Measurements from ENCODE around the gene HECTD4.
A peak's percentile ranks its signal among the peaks of the same experiment; 100 is the strongest.

The HECTD4 gene

DNA sequence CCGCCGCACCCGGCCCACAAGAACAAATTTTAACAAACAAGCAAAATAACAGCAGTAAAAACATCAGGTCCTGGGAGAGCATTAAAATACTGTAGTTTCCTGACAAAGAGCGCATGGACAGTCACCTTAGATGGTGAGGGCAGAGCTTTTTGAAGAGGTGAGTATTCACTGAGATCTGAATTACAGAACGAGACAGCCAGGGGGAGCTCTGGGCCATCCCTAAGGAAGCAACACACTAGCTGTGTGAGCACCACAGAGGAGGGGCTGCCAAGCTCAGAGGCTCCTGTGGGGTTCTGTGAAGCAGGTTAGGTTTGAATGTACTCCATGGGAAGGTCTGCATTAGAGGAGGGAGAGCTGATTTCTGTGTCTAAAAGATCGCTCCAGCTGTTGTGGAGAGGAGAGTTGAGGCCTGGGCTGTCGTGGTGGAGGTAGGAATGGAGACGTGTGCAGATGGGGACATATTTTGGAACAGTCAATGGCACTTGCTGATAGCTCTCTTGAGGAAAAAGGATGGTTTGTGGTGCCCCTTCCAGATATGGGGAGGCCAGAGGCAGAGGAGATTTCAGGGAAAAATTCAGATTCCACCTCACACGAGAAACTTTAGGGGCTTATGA lies 184.0 kb downstream of the HECTD4 start:
- DNase-seq, result peak; percentile 49

DNA sequence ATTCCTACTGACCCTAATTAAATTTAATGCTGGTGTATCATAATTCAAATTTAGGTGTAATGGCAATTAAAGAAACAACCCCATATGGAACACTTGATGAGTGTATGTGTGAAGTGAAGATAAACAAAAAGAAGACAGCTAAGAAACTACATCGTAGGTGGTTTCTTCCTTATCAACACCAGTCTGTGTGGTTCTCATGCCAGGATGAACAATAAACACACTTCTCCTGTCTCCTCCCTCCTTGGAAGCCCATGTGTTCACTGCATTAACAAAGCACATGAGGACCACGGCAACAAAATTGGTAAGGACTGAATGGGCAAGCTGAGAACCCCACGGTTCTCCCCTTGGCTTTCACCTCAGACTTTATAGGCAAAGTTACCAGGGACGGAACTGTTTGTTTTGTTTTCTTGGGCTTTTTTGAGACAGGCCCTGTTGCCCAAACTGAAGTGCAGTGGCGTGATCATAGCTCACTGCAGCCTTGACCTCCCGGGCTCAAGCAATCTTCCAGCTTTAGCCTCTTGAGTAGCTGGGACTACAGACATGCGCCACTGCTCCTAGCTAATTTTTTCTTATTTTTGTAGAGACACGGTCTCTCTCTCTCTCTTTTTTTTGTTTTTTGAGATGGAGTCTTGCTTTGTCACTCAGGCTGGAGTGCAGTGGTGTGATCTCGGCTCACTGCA lies 185.9 kb downstream of the HECTD4 start:
- DNase-seq, result no peak

DNA sequence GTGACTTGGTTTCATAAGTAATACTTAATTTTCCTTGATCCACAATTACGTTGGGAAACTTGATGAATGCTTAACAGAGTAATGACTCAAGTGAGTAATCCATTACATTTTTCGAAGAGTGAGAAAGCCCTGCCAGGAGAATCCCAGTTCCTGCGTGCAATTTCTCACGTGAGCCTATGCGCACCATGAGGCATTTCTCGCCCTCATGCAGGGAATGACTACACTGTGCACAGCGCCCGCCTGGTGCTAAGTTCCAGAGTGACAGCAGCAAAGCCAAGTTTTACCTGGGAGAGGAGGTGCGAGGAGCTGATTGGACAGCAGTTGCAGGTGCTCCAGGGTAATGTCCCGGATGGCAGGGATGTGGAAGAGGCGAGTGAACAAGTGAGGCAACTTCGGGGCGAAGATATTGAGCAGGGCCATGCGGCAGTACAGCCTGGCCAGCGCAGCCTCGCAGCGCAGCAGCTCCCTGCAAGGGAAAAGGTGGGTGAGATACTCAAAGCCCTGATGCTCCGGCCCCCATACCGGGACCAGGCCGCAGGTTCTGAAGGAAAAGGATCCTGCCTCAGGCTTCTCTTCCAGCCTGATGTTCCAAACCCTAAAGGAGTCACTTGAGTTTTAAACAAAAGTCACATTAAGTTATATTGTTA lies 187.5 kb downstream of the HECTD4 start:
- no peak for DNase-seq

DNA sequence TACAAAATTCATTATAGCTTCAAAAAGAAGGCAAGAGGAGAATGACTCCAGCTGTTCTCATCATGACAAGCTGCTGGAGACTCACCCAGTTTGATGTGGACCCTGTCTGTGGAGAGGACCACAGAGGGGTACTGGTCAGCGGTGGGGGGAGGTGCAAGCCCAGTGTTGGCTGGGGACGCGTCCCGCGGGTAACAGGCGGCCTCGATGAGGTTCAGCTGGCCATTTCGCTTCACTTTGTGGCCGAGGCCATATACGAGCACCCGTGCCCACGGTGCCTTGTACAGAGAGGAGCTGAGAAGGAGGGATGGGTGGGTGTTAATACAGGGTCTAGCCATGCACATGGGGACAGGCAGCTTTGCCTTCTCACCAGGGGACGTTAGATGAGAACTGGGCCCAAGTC lies 189.8 kb downstream of the HECTD4 start:
- DNase-seq, result no peak

DNA sequence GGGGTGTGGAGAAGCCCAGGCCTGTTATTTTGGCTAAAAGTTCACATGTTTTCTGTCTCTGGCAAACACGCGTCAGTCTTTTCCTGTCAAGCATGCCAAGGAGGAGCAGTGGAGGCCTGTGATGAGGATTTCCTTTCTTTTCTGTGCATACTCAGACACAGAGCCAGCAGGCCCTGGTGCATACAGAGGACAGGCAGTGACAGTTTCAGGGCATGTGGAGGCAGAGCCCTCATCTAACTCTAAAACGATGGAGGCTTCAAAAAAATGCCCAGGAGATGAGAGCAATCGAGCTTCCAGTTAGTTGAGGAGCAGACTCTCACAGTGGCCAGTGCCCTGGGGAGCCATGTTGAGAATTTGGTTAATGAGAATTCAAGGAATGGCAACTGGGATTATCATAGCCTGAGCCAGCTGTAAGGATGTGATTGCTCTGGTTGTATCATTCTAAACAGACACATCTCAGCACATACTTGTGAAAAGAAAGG lies 190.3 kb downstream of the HECTD4 start:
- no peak for DNase-seq

DNA sequence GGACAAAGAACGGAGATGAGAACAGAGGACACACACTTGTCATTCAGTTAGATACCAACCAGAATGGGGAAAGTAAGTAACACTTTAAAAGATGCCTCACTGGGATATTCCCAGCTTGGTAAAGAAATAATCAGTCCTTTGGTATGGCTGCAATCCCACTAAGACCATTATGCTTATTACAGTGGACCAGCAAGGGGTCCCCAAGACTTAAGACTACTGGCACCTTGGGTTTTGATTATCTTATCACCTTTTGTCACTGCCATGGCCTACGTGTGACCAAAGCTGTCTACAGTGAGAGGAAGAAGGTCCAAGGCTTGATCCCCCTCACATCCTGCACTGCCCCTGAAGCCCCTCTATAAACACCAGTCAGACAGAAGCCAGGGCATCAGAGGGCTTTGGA lies 191.0 kb downstream of the HECTD4 start:
- no peak for DNase-seq

DNA sequence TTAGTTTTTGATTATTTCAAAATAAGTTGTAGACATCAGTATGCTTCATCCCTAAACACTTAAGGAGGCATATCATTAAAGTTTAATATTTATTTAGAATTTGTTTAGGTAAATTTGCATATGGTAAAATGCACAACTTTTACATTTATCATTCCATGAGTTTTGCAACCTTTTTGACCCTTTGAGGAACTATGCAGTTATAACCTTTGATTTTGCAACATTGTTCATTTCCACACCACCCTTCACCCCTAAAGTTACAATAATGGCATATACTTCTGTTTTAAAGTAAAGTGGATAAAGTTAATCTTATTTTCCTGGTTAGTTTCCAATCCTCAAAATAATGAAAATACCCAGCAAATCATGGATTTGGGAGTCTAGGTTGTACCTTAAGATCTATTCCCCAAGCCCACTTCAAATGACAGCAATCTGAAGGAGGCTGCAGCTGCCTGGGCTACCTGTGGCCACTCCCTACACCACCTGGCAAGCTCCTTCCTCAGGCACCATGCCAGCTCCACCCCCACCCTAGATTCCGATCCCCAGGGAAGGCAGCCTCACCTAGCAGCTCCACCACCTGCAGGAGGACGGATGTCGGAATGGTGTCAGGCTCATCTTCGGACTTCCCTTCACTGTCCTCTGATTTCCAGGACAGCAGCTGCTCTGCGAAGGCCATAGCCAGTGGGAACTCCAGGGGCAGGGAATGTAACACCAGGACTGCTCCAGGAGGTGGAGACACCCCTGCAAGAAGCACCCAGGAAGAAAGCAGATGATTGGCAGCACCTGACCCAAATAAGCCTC lies 191.8 kb downstream of the HECTD4 start:
- no peak for DNase-seq

DNA sequence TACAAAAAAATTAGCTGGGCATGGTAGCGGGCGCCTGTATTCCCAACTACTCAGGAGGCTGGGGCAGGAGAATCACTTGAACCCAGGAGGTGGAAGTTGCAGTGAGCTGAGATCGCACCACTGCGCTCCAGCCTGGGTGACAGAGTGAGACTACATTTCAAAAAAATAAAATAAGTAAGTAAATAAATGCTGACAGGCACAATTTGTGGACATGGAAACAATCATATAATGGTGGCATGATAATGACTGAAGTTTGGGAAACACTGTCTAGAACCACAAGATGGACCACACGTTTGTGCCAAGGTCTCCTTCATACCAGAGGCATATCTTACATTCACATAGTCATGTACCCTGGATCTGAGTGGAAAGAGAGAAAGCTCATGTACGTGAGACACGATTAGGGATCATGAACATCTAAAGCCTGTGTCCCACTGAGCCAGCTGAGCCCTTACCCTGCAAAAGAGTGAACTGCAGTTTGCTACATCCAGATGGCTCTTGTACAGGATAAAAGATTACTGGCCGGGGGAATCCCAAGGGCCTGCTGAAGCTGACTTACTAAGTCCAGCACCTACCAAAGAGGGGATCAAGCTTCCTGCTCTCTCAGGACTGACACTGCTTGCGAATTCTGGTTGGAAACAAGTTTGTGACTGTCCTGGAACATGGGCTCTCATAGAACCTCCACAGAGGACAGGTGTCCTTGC lies 194.0 kb downstream of the HECTD4 start:
- no peak for DNase-seq

DNA sequence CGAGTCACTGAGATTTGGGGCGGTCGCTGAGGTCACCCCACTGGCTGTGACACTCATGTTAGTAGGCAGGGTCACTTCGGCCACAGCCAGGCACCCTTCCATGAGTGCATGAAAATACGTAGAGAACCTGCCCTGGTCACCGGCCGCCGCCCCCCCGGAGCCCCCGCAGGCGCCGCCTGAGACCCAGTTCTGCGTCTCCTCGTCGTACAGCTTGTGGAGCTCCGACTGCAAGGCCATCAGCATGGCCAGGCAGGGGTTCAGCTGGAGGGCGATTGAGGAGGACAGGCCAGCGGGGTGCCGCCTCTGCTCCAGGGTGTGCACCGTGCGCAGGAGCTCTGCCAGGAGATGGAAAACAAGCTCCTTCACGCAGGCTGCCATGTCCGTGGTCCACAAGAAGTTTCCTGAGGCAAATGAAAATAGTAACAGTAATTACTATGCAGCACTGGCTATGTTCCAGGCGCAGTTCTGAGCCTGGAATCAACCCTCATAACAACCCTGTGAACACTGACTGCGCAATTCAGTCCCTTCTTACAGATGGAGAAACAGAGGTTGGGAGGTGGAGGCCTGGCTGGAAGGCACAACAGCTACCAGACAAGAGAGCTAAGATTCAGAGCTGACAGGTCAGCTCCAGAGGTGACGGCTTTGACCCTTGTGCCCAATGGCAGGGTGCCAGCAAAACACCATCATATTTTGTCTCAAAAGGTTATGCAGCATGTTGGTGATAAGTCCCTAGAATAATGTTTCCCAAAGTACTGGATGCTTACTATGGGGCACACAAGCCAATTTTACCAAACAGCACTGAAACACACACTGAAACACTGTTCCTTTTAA lies 196.9 kb downstream of the HECTD4 start:
- no peak for DNase-seq

DNA sequence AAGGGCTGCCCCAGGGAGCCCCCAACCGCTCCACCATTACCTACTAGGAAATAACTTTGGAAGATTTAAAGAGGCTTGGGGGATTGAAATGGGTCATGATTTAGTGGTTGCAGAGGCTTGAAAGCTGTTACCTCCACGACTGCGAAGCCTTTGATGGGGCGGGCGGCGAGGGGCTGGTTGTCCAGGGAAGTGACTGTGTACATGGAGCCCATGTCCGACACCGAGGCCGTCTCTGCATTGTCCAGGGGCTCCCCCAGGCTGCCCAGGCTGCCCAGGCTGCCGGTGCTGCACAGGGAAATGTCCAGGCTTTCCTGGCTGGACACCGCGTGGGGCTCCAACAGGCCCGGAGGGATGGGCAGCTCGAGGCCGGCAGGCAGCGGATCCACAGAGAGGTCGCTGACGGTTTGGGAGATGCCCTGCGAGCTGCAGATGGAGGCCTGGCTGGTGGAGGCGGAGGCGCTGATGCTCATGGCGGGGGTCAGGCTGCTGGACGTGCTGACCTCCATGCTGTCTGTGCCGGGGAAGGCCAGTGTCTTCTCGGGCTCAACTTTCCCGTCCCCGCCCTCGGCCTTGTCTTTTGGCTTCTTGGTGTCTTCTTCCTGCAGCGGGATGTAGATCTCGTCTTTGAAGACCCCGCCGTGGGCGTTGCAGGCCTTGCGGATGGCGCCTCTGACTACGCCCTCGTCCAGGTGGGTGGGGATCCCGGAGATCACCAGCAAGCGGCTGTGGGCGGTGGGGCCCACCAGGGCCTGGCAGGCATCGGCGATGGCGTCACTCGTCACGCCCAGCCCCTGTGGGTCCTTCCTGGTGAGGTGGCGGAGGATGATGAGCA lies 198.0 kb downstream of the HECTD4 start:
- no peak for DNase-seq

DNA sequence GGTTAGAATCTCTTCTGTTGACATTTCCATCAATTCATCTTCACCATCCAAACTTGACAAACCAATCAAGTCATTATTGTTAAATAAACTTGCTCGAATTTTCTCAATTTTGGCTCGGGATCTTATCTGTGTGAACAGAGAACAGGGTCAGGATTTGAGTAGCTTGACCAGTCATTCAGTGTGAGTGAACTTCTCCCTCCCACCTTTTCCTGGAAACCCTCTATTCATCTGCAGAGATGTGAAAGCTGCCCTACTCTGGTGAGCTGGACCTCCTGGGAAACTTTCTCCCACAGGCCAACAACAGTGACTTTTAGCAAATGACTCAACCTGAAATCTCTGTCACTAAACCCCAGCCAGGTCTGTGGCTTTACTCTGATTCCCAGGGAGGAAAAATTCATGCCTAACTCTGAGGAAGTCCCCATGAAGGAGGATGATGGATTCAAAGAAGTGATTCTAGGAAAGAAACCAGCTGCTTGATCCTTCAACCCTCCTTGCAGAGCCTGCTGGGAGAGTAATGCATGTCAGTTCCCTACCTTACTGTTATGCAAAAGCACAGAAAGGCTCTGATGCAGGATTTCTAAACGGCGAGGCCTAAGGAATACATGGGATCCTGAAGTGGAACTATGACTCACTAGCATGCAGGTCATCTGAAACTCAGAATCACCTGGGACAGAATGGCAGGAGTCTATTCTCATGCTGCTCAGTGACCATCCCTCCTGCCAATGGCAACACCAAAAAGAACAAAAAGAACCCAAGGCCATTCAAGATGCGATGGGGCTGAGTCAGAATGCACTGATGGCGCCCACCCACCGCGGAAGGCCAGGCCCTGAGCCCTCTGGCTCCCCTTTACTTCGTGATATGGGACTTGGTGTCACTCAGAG lies 198.8 kb downstream of the HECTD4 start:
- DNase-seq, result no peak

DNA sequence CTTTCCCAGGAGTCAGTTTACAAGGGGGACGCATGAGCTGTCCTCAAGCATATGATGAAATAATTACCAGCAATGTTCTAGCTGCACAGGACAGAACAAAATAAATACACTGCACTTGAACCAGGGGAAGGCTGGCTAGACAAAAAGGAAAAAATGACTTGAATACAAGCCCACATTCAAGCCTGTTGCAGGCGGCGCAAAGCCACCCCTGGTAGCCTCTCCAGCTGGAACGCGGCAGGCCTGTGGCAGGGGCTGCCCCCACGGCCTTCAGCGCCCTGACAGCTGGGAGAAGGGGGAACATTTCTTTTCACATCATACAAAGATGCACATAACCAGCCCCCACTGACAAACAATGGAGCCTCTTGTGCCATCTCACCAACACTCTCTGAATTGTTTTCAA lies 199.7 kb downstream of the HECTD4 start:
- DNase-seq, result no peak

DNA sequence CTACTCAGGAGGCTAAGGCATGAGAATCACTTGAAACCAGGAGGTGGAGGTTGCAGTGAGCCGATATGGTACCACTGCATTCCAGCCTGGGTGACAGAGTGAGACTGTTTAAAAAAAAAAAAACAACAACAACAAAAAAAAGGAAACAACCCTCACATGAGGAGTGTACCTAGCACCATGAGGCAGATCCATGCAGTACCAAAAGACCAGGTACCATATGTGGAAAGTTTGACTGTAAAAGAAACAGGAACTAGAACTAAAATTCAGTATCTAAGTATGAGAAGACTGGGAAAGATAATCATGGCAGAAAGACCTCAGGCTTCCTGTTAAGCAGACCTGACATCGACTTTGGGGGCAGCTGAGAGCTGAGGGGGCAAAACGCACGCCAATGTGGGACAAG lies 201.8 kb downstream of the HECTD4 start:
- no peak for DNase-seq

DNA sequence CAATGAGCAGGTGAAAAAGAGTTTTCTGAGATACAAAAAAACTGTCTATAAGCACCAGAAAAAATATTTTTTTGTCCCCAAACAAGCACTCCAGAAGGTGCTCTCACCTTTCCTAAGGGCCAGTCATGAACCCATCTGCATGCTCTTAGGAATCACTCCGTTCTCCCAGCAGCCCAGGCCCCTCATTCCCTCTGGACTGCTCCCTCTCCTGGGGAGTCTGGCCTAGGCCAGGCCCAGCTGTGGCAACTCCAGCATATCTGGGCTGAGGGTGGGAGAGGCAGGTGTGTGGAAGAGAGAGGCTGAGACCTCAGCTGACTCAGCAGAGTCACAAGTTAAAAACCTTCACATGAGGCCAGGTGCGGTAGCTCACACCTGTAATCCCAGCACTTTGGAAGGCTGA lies 202.3 kb downstream of the HECTD4 start:
- peak; percentile 17 for DNase-seq

DNA sequence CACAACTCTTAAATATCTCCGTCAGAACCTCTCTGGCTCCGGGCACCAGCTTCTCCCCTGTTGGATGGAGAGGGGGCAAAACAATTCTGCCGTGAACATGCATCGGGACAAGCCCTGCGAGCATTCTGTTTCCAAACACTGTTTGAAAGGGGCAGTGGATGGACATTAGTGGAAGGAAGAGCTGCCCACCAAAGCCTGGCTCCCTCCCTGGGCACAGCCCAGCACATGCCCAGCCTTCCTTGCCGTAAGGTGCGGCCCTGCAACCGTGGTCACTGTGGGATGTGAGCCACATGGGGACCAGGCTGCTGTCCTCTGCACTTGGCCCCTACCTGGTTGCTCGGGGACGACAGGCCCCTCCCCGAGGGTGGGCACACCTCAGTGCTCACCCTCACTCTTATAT lies 202.9 kb downstream of the HECTD4 start:
- no peak for DNase-seq

DNA sequence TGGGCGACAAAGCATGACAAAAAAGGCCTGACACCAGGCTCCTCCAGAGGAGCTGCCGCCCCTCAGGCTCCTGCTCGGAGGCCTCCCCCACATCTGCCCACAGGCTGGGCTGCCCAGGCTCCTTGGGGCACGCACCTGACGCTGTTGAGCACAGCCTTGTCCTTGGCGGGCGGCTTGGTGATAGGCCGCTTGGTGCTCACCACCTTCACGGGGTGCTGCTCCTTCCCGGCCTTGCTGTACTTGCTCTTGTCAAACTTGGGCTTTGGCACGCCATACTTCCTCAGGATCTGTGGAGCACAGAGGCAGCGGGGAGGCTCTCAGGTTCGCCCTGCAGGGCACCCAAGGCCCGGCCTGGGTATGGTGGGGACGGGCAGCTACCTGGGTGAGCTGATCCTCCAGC lies 203.4 kb downstream of the HECTD4 start:
- no peak for DNase-seq

DNA sequence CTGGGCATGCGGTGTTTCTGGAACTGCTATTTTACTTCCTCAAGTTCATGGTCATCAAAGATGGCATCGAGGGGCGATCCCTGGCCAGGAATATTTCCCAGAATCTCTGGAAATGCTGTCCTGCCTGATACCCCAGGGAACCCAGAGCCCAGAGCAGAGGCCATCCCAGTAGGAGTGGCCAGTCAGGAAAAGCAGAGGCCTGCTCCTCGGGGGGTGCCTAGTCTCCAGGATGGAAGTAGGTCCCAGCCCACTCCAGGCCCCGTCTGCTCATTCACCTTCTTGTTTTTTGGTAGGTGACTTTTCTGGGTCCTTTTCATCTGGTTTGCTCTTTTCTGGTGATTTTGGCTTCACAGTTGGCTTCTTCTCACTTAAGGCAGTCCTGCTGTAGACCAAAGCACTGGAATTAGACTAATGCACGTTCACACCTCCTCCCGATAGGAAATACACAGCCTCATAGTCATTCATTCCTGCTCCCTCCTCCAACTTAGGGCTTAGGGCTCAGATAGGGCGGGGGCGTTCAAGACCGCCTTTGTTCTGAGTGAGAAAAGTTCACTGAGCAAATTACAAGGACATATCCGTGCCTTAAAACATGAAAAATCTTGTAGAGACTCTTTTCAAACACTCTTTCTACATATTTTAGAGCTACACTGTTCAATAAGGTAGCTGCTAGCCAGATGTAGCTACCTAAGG lies 205.8 kb downstream of the HECTD4 start:
- DNase-seq, result no peak

DNA sequence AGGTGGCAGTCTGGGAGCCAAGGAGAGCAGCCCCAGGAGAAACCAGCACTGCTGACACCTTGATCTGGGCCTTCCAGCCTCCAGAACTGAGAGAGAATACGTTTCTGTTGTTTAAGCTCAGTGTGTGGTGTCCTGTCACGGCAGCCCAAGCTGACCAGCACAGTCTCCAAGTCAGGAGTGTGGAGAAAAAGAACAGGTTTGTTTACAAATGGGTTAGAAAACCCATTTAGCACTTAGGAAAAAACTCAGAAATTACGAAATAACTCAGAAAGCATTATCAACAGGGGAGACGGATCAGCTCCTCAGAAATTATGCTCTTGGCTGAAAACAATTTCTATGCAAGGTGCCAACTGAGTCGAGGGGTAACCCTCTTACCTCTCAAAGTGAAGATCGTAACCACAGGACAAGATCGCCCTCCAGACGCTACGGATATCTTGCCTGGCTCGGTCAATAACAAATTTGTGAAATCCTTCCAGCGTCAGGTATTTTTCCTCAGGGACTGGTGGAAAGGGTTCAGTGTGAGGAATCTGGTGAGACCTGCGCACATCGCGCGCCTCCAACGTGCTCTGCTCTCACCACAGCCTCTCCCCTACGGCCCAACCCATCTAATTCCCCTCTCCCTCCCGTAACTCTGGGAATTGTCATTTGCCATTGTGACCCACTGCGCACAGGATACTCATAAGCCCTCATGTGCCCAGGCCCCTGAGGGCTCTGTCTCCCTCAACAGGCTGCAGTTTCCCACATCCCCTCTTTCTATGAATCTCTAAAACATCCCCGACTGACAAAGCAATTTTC lies 206.7 kb downstream of the HECTD4 start:
- DNase-seq, result no peak

All from NCI-H1694 treated with DMSO at 0.1 percent for 48 hours (cell line).